ENCODE results near the gene TRIM38.
A peak's percentile ranks its signal among the peaks of the same experiment; 100 is the strongest.
"Not testable (repeated sequence)": the region's sequence is repeated elsewhere in the genome, so short reads cannot be mapped to it uniquely, and the experiment has no call there.

The TRIM38 gene

DNA sequence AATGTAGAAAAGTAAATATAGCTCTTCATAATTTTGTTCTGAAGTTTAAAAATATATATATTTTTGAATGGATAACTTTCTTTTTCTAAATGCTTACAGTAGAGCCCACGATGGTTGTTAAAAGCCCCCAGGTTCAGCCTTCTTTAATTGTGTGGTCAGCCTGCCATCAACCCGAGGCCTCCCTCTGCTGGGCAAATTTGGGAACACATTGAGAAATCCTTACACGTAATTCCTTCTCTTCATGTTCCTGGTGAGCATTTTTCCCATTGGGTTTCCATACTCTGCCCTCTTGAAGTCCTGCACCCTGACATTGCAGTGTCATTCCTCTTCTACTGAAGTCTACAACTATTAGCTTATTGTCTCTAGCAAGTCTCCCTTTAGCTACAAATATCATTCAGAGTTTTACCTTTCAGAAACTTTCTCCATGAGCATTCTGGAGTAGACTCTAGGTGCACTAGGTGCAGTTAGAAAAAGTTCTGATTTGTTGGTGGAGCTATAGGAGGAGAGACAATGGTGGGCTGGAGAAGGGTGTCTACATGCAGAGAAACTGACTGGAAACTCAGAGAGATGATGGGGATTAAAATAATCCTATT lies 40.6 kb downstream of the TRIM38 start:
- Histone ChIP-seq H3K36me3 (ENCODE audit: insufficient read depth, low read length) (no peaks in the 10 kb centered on the region), H3F3A (ENCODE audit: low read depth) (no peaks in the 10 kb centered on the region), H3K9ac (ENCODE audit: low read depth, low read length, poor library complexity, severe bottlenecking) (no peak overlapping the region), H3K4me3 (ENCODE audit: low read length, poor library complexity, severe bottlenecking) (no peak overlapping the region), H3K27me3 (ENCODE audit: insufficient read depth, low read length, poor library complexity, severe bottlenecking) (no peaks in the 10 kb centered on the region), H2AFZ (ENCODE audit: low read length) (no peak overlapping the region), H4K20me1 (ENCODE audit: insufficient read depth, low read length, poor library complexity, severe bottlenecking) (peaks cover 3% of the 10 kb centered on the region), H3K9me2 (replicated peaks; ENCODE audit: low read depth, low read length) (no peaks in the 10 kb centered on the region), H3K79me2 (ENCODE audit: insufficient read depth, low read length) (no peaks in the 10 kb centered on the region), H3K4me1 (ENCODE audit: insufficient read depth, low read length, poor library complexity, severe bottlenecking) (peaks cover 17% of the 10 kb centered on the region), H3K9me3 (ENCODE audit: insufficient read depth, low read depth, low read length) (no peaks in the 10 kb centered on the region), H3K4me2 (ENCODE audit: low read depth, low read length, poor library complexity, severe bottlenecking) (no peak overlapping the region)
- no peak for TF ChIP-seq EZH2phosphoT487 (IDR thresholded peaks at IDR 0.05; ENCODE audit: borderline replicate concordance)
- TF ChIP-seq, protein P1, sequence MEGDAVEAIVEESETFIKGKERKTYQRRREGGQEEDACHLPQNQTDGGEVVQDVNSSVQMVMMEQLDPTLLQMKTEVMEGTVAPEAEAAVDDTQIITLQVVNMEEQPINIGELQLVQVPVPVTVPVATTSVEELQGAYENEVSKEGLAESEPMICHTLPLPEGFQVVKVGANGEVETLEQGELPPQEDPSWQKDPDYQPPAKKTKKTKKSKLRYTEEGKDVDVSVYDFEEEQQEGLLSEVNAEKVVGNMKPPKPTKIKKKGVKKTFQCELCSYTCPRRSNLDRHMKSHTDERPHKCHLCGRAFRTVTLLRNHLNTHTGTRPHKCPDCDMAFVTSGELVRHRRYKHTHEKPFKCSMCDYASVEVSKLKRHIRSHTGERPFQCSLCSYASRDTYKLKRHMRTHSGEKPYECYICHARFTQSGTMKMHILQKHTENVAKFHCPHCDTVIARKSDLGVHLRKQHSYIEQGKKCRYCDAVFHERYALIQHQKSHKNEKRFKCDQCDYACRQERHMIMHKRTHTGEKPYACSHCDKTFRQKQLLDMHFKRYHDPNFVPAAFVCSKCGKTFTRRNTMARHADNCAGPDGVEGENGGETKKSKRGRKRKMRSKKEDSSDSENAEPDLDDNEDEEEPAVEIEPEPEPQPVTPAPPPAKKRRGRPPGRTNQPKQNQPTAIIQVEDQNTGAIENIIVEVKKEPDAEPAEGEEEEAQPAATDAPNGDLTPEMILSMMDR (conservative IDR thresholded peaks at IDR 0.05; ENCODE audit: low read length), result peak; percentile 85

DNA sequence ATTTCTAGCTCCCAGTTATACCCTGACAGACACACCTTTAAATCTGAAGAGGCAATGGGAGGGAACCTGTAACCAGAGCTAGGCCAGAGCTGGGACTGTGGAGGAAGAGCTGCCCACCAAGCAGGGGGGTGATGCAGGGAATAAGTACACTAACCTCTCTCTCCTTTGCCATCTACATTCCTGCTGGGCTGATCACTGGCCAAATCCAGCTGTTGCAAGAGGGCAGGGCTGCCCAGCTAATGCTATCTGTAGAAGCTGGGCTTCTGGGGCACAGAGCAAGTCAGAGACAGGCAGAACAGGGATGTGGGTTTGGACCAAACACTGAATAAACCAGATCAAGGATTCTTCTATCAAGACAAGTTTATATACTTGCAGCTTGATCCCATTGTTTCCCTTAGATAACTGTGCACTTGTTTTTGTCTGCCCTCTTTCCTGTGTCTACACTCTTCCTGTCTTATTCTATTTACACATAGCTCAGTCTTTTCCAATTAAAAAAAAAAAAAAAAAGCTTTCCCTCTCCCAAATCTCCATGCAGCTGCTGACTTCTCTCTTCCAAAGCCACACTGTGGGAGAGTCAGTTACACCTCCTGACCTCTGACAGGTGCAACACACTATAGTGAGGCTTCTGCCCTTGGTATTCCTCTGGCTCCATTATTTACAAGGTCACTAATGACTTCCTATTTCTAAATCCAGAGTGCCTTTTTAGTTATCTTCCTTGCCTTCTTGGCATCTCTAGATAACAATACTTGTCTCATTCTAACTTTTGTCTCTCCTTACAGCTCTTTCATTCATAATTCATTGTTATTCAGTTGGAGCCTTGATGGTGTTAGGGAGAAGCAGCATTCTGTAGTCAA lies 43.7 kb downstream of the TRIM38 start:
- Histone ChIP-seq H3K9ac (ENCODE audit: low read depth, low read length, poor library complexity, severe bottlenecking) (no peak overlapping the region), H3K9me3 (ENCODE audit: insufficient read depth, low read depth, low read length) (no peaks in the 10 kb centered on the region), H3K4me2 (ENCODE audit: low read depth, low read length, poor library complexity, severe bottlenecking) (no peak overlapping the region), H3F3A (ENCODE audit: low read depth) (no peaks in the 10 kb centered on the region), H4K20me1 (ENCODE audit: insufficient read depth, low read length, poor library complexity, severe bottlenecking) (peaks cover 3% of the 10 kb centered on the region), H3K4me3 (ENCODE audit: low read length, poor library complexity, severe bottlenecking) (no peak overlapping the region), H3K27me3 (ENCODE audit: insufficient read depth, low read length, poor library complexity, severe bottlenecking) (no peaks in the 10 kb centered on the region), H3K79me2 (ENCODE audit: insufficient read depth, low read length) (no peaks in the 10 kb centered on the region), H3K4me1 (ENCODE audit: insufficient read depth, low read length, poor library complexity, severe bottlenecking) (peaks cover 17% of the 10 kb centered on the region), H3K36me3 (ENCODE audit: insufficient read depth, low read length) (no peaks in the 10 kb centered on the region), H2AFZ (ENCODE audit: low read length) (no peak overlapping the region), H3K9me2 (replicated peaks; ENCODE audit: low read depth, low read length) (no peaks in the 10 kb centered on the region)
- TF ChIP-seq, protein P1 (conservative IDR thresholded peaks at IDR 0.05; ENCODE audit: low read length), result no peak
- TF ChIP-seq EZH2phosphoT487 (IDR thresholded peaks at IDR 0.05; ENCODE audit: borderline replicate concordance), result no peak

GRCh38 chr6:26006940-26007305 lies 44.3 kb downstream of the TRIM38 start:
- H3K4me2 ChIP-seq (ENCODE audit: low read depth, low read length, poor library complexity, severe bottlenecking); H3K4me3 ChIP-seq (ENCODE audit: low read length, poor library complexity, severe bottlenecking); H3F3A ChIP-seq (ENCODE audit: low read depth); H3K27me3 ChIP-seq (ENCODE audit: insufficient read depth, low read length, poor library complexity, severe bottlenecking); H3K9ac ChIP-seq (ENCODE audit: low read depth, low read length, poor library complexity, severe bottlenecking); H3K79me2 ChIP-seq (ENCODE audit: insufficient read depth, low read length); H3K9me2 ChIP-seq (replicated peaks; ENCODE audit: low read depth, low read length); H3K36me3 ChIP-seq (ENCODE audit: insufficient read depth, low read length); H3K9me3 ChIP-seq (ENCODE audit: insufficient read depth, low read depth, low read length); H2AFZ ChIP-seq (ENCODE audit: low read length); H4K20me1 ChIP-seq (ENCODE audit: insufficient read depth, low read length, poor library complexity, severe bottlenecking): not testable (repeated sequence)
- peaks cover 18% of the 10 kb centered on the region for H3K4me1 ChIP-seq (ENCODE audit: insufficient read depth, low read length, poor library complexity, severe bottlenecking)

All from Loucy (cell line).